GM10266 (cell line): ENCODE results near the gene NANOS3.

Experiments used
- DNase-seq: peaks from one replicate; pipeline ENCODE4 v3.0.0; 2012; ENCODE audit errors: extremely low spot score
- CTCF ChIP-seq: IDR thresholded peaks from 2 replicates; pipeline ENCODE4 v1.5.1; 2012; ENCODE audit warnings: mild to moderate bottlenecking, low read depth; ENCODE audit not compliant: control insufficient read depth, insufficient read depth; ENCODE audit errors: missing control alignments

The NANOS3 gene

GRCh38 chr19:13876834-13877233 is at the start of gene NANOS3:
TSS of gene NANOS3 (plus strand) at chr19:13877134. CDS start at chr19:13877249, 115 bp downstream.
- TF ChIP-seq CTCF = no peak
- no peak for DNase-seq

GRCh38 chr19:13827656-13828055 is 49.3 kb upstream of the NANOS3 start:
- no peak for TF ChIP-seq CTCF
- no peak for DNase-seq

- DNase-seq = no peak
- TF ChIP-seq CTCF = no peak
Observed at GRCh38 chr19:13830114-13830740, 46.7 kb upstream of the NANOS3 start.

- no peak for TF ChIP-seq CTCF
- DNase-seq = no peak
Observed at GRCh38 chr19:13830741-13831536, 46.0 kb upstream of the NANOS3 start.

- DNase-seq = no peak
- TF ChIP-seq CTCF = no peak
Observed at GRCh38 chr19:13831537-13832467, 45.1 kb upstream of the NANOS3 start.

DNA sequence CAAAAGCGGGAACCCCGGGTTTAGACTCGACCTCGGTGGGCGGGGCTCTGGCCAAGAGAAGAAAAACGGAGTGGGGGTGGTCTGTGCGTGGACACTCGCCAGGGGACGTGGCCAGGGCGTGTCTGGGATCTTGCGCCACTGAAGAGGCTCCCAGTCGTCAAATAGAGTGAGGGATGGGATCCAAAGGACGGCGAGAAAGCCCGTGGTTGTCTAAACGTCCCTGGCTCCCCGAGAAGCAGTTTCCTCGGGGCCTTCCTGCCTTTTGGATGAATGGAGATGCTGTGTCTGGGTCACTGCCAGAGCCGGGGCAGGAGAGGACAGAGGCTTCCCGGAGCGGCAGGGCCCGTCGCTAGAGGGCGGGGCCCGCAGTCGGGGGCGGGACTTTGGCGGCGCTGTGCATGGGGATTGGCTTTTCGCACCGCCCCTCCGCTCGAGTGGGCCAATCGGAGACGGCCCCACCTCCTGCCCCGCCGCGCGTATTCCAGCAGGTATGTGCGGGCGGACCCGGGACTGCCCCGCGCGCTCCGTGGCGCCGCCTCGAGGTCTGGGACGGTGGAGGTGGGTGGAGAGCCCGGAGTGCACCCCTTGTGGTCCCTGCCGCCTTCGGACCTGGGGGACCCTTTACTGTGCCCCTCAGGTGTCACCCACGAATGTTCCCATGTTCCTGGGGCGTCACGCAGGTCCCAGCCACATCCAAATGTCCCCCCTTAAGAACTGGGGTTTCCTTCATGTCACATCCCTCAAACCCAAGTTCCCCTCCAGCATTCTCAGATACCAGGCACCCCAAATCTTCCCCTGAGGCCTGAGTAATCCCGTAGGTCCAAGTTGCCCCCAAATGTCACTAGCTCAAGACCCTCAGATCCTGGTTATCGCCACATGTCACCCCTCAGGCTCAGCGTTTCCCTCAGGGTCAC is 43.3 kb upstream of the NANOS3 start:
- DNase-seq = peak; percentile 99
- peak; percentile 69 for TF ChIP-seq CTCF
